Mesodermal cell (in vitro differentiated cells): ENCODE measurements around the gene TRIM69.
"Not testable (repeated sequence)": the region's sequence is repeated elsewhere in the genome, so short reads cannot be mapped to it uniquely, and the experiment has no call there.

Experiments
- H3K27ac ChIP-seq: 2 replicates; pipeline ENCODE4 v1.7.0; 2013; ENCODE audit warnings: mild to moderate bottlenecking, low read depth, low read length, moderate library complexity; ENCODE audit not compliant: severe bottlenecking
- H3K36me3 ChIP-seq: 2 replicates; pipeline ENCODE4 v1.7.1; 2013; ENCODE audit warnings: mild to moderate bottlenecking, low read length, moderate library complexity; ENCODE audit not compliant: control insufficient read depth, insufficient read depth
- H3K4me1 ChIP-seq: one replicate; pipeline ENCODE4 v1.7.1; 2013; ENCODE audit warnings: mild to moderate bottlenecking, low read length; ENCODE audit not compliant: insufficient read depth, control insufficient read depth, poor library complexity, severe bottlenecking
- H3K4me3 ChIP-seq: 2 replicates; pipeline ENCODE4 v1.7.0; 2013; ENCODE audit warnings: low read length, control low read depth, mild to moderate bottlenecking; ENCODE audit not compliant: insufficient read depth, poor library complexity, severe bottlenecking; ENCODE audit errors: extremely low read depth
- H3K9me3 ChIP-seq: 2 replicates; pipeline ENCODE4 v1.7.1; 2013; ENCODE audit warnings: mild to moderate bottlenecking, low read length, moderate library complexity; ENCODE audit not compliant: control insufficient read depth
- WGBS, 2 experiments: methylation state at CpG; one replicate each; pipeline ENCODE4 v1.1.5; 2013; ENCODE audit warnings: missing lambda C conversion rate in 2 of 2; ENCODE audit not compliant: insufficient coverage in 2 of 2; 5-methylcytosine and 5-hydroxymethylcytosine counted together

Gene TRIM69

GRCh38 chr15:44716983-44717602 lies 19.2 kb upstream of the TRIM69 start:
- peaks cover 30% of the 10 kb centered on the region for H3K36me3 ChIP-seq
- H3K4me1 ChIP-seq = peaks cover 7% of the 10 kb centered on the region
- H3K9me3 ChIP-seq = no peaks in the 10 kb centered on the region
- WGBS, 2 experiments = 90 to 100% methylated on average over 1 to 2 of the region's 2 CpGs
- no peak overlapping the region for H3K4me3 ChIP-seq
- no peak overlapping the region for H3K27ac ChIP-seq

- no peak overlapping the region for H3K4me3 ChIP-seq
- peaks cover 30% of the 10 kb centered on the region for H3K36me3 ChIP-seq
- 63% methylated on average over 3 of the region's 4 CpGs; no CpG with 5 or more reads in 1 of the 2 experiments for WGBS, 2 experiments
- no peaks in the 10 kb centered on the region for H3K4me1 ChIP-seq
- H3K27ac ChIP-seq = no peak overlapping the region
- no peaks in the 10 kb centered on the region for H3K9me3 ChIP-seq
Measured at GRCh38 chr15:44718180-44718926, 18.0 kb upstream of the TRIM69 start.

- 100% methylated on average over 2 to 5 of the region's 8 CpGs for WGBS, 2 experiments
Measured at GRCh38 chr15:44718927-44719292, 17.4 kb upstream of the TRIM69 start.

GRCh38 chr15:44719293-44719999 lies 16.9 kb upstream of the TRIM69 start:
- WGBS, 2 experiments = 94 to 100% methylated on average over 3 to 4 of the region's 4 CpGs
- peaks cover 30% of the 10 kb centered on the region for H3K36me3 ChIP-seq

More at GRCh38 chr15:44718927-44719292, 17.4 kb upstream of the TRIM69 start:
- Histone ChIP-seq H3K9me3 (no peaks in the 10 kb centered on the region), H3K4me3 (no peak overlapping the region), H3K36me3 (peaks cover 30% of the 10 kb centered on the region), H3K27ac (no peak overlapping the region), H3K4me1 (no peaks in the 10 kb centered on the region)

GRCh38 chr15:44720000-44720435 lies 16.3 kb upstream of the TRIM69 start:
- H3K9me3 ChIP-seq, H3K4me1 ChIP-seq, H3K4me3 ChIP-seq, H3K27ac ChIP-seq: not testable (repeated sequence)
- H3K36me3 ChIP-seq = peaks cover 30% of the 10 kb centered on the region
- 93 to 98% methylated on average over 7 to 8 of the region's 8 CpGs for WGBS, 2 experiments

More at GRCh38 chr15:44719293-44719999, 16.9 kb upstream of the TRIM69 start:
- Histone ChIP-seq H3K9me3 (no peaks in the 10 kb centered on the region), H3K4me3 (no peak overlapping the region), H3K27ac (no peak overlapping the region), H3K4me1 (no peaks in the 10 kb centered on the region)

GRCh38 chr15:44720460-44721176 lies 15.7 kb upstream of the TRIM69 start:
- 100% methylated on average over 1 to 2 of the region's 4 CpGs for WGBS, 2 experiments
- Histone ChIP-seq H3K36me3 (peaks cover 28% of the 10 kb centered on the region), H3K27ac (no peak overlapping the region), H3K4me1 (no peaks in the 10 kb centered on the region), H3K9me3 (no peaks in the 10 kb centered on the region), H3K4me3 (no peak overlapping the region)

GRCh38 chr15:44722011-44722410 lies 14.3 kb upstream of the TRIM69 start:
- H3K4me1 ChIP-seq = peaks cover 3% of the 10 kb centered on the region

GRCh38 chr15:44726136-44726535 lies 10.2 kb upstream of the TRIM69 start:
- Histone ChIP-seq H3K9me3 (no peaks in the 10 kb centered on the region), H3K4me3 (no peak overlapping the region), H3K4me1 (peaks cover 7% of the 10 kb centered on the region), H3K36me3 (no peaks in the 10 kb centered on the region), H3K27ac (peak overlapping the region; percentile 83)
- 87 to 88% methylated on average over 6 of the region's 7 CpGs for WGBS, 2 experiments

More at GRCh38 chr15:44722011-44722410, 14.3 kb upstream of the TRIM69 start:
- Histone ChIP-seq H3K27ac (no peak overlapping the region), H3K9me3 (no peaks in the 10 kb centered on the region), H3K36me3 (peaks cover 14% of the 10 kb centered on the region), H3K4me3 (no peak overlapping the region)
- WGBS, 2 experiments = 87% methylated on average over 2 of the region's 2 CpGs

GRCh38 chr15:44726568-44727484 lies 9.5 kb upstream of the TRIM69 start:
- H3K9me3 ChIP-seq = no peaks in the 10 kb centered on the region
- peaks cover 7% of the 10 kb centered on the region for H3K4me1 ChIP-seq
- no peak overlapping the region for H3K4me3 ChIP-seq
- no peaks in the 10 kb centered on the region for H3K36me3 ChIP-seq
- WGBS, 2 experiments = 36 to 43% methylated on average over 3 to 4 of the region's 5 CpGs
- peak overlapping the region; percentile 83 for H3K27ac ChIP-seq
